A673 (cell line): ENCODE data around the gene TOMM7. TPM values are rescaled to one million over a fixed set of nuclear protein-coding genes. Genes with fewer than 3 reads are reported as not detected.

ENCODE experiments used
- BruUV-seq: library from RNA; stranded (reverse); fragments of 400-500 nt; replicated peaks from 2 replicates; lab custom pipeline; 2021; lab: Mats Ljungman, UMichigan
- CTCF ChIA-PET: fragments of 300-600 bp; sonication (Branson Sonifier 250); formaldehyde crosslinking; loops from one replicate; lab custom pipeline; 2022; ENCODE audit warnings: antibody characterized with exemption; lab: Charles Lee
- POLR2A ChIA-PET: fragments of 300-600 bp; sonication (Branson Sonifier 250); formaldehyde crosslinking; loops from one replicate; lab custom pipeline; 2022; ENCODE audit warnings: antibody characterized with exemption; ENCODE audit not compliant: low non-redundant PET; lab: Charles Lee
- DNase-seq: peaks from one replicate; pipeline ENCODE4 v3.0.0-alpha.2; 2015; ENCODE audit warnings: low spot score
- H3K27ac ChIP-seq: fragments of 200-600 bp; sonication (generic); 2 replicates; pipeline ENCODE4 v1.5.1; 2016; ENCODE audit warnings: mixed run types, low read depth, mild to moderate bottlenecking, mixed read lengths, antibody characterized with exemption, low read length; ENCODE audit not compliant: poor library complexity, severe bottlenecking
- H3K27me3 ChIP-seq: fragments of 200-600 bp; sonication (generic); replicated peaks from 2 replicates; pipeline ENCODE4 v1.6.1; 2017; ENCODE audit warnings: mixed run types, low read depth, mild to moderate bottlenecking, mixed read lengths, antibody characterized with exemption, low read length; ENCODE audit not compliant: insufficient read depth, poor library complexity
- H3K36me3 ChIP-seq: fragments of 200-600 bp; sonication (generic); 2 replicates; pipeline ENCODE4 v1.6.1; 2016; ENCODE audit warnings: mixed run types, mild to moderate bottlenecking, mixed read lengths, antibody characterized with exemption, low read length; ENCODE audit not compliant: insufficient read depth, poor library complexity, severe bottlenecking
- H3K4me1 ChIP-seq: fragments of 200-600 bp; sonication (generic); 2 replicates; pipeline ENCODE4 v1.6.1; 2017; ENCODE audit warnings: mixed run types, mild to moderate bottlenecking, mixed read lengths, antibody characterized with exemption, low read length; ENCODE audit not compliant: insufficient read depth, poor library complexity, severe bottlenecking
- H3K4me3 ChIP-seq: fragments of 200-600 bp; sonication (generic); 2 replicates; pipeline ENCODE4 v1.5.1; 2016; ENCODE audit warnings: low read depth, mixed run types, mild to moderate bottlenecking, mixed read lengths, low read length; ENCODE audit not compliant: poor library complexity, severe bottlenecking
- H3K9me3 ChIP-seq: fragments of 200-600 bp; sonication (generic); 2 replicates; pipeline ENCODE4 v1.6.1; 2016; ENCODE audit warnings: mixed run types, low read depth, mild to moderate bottlenecking, mixed read lengths, antibody characterized with exemption, low read length; ENCODE audit not compliant: poor library complexity, severe bottlenecking
- CTCF ChIP-seq: fragments of 300-800, 200-600 bp; sonication (generic); conservative IDR thresholded peaks from 2 replicates; pipeline ENCODE4 v1.5.1; 2017; ENCODE audit warnings: low read depth, mild to moderate bottlenecking, antibody characterized with exemption, low read length, moderate library complexity, mixed read lengths
- EZH2 ChIP-seq: fragments of 200-600 bp; sonication (generic); IDR thresholded peaks from 2 replicates; pipeline ENCODE4 v1.6.1; 2017; ENCODE audit warnings: borderline replicate concordance, low read depth, mild to moderate bottlenecking, mixed read lengths, antibody characterized with exemption, low read length; ENCODE audit not compliant: poor library complexity, severe bottlenecking
- intact Hi-C: fragments of 100-400 bp; cut with micrococcal nuclease; formaldehyde crosslinking; loops from one replicate; pipeline ENCODE4 v1.10.0; 2022; ENCODE audit not compliant: unreplicated experiment
- total RNA-seq: library from RNA; stranded (reverse); gene quantifications from 2 replicates; pipeline ENCODE4 v1.2.3, GENCODE V29; 2021

Gene TOMM7
- total RNA-seq, 1 experiment from 2014 or later: 149 TPM

GRCh38 chr7:22819476-22819875 lies 3.2 kb downstream of the TOMM7 start:
- intact Hi-C loops: no loop called here
- ChIA-PET CTCF (no interaction called here), POLR2A (no interaction called here)
- BruUV-seq: no TSS peak
- Histone ChIP-seq H3K9me3 (no peaks in the 10 kb centered on the region), H3K27me3 (no peaks in the 10 kb centered on the region), H3K36me3 (peaks cover 24% of the 10 kb centered on the region), H3K27ac (no peak overlapping the region), H3K4me3 (no peak overlapping the region), H3K4me1 (peaks cover 9% of the 10 kb centered on the region)
- DNase-seq: no peak
- TF ChIP-seq EZH2: no peak
- no peak for TF ChIP-seq CTCF

- Histone ChIP-seq H3K9me3 (no peaks in the 10 kb centered on the region), H3K4me1 (no peaks in the 10 kb centered on the region), H3K36me3 (peaks cover 37% of the 10 kb centered on the region), H3K4me3 (no peak overlapping the region), H3K27ac (no peak overlapping the region), H3K27me3 (no peaks in the 10 kb centered on the region)
- no peak for TF ChIP-seq CTCF
- TF ChIP-seq EZH2: no peak
- BruUV-seq: no TSS peak
- ChIA-PET CTCF (no interaction called here), POLR2A (interaction anchor here (0.7 kb wide), 1 partner anchor 1737 kb away, joined by 8 read pairs; no protein-coding TSS in a partner anchor)
- no peak for DNase-seq
- intact Hi-C loops: no loop called here
Observed at GRCh38 chr7:22814261-22815208, 8.1 kb downstream of the TOMM7 start.

- BruUV-seq: no TSS peak
- no peak overlapping the region for H3K27ac ChIP-seq
- CTCF ChIA-PET: no interaction called here
Observed at GRCh38 chr7:22812353-22812752, 10.3 kb downstream of the TOMM7 start.

More at GRCh38 chr7:22812353-22812752, 10.3 kb downstream of the TOMM7 start:
- POLR2A ChIA-PET: no interaction called here
- no peaks in the 10 kb centered on the region for H3K9me3 ChIP-seq
- no peak for DNase-seq
- TF ChIP-seq EZH2: no peak
- TF ChIP-seq CTCF: no peak
- H3K36me3 ChIP-seq: peaks cover 32% of the 10 kb centered on the region
- H3K4me3 ChIP-seq: no peak overlapping the region
- intact Hi-C loops: no loop called here
- no peaks in the 10 kb centered on the region for H3K27me3 ChIP-seq
- H3K4me1 ChIP-seq: no peaks in the 10 kb centered on the region
